GM20000 (cell line): Measurements from ENCODE around the gene CDC123.
"Not testable (repeated sequence)": the region's sequence is repeated elsewhere in the genome, so short reads cannot be mapped to it uniquely, and the experiment has no call there.

Experiments
- DNase-seq: peaks from one replicate; pipeline ENCODE4 v3.0.0; 2012; ENCODE audit warnings: low spot score
- TF ChIP-seq, protein P1 (sequence below): IDR thresholded peaks from 2 replicates; pipeline ENCODE4 v1.5.1; 2012; ENCODE audit warnings: mild to moderate bottlenecking, control low read depth; ENCODE audit errors: extremely low read depth, missing control alignments

Gene CDC123

DNA sequence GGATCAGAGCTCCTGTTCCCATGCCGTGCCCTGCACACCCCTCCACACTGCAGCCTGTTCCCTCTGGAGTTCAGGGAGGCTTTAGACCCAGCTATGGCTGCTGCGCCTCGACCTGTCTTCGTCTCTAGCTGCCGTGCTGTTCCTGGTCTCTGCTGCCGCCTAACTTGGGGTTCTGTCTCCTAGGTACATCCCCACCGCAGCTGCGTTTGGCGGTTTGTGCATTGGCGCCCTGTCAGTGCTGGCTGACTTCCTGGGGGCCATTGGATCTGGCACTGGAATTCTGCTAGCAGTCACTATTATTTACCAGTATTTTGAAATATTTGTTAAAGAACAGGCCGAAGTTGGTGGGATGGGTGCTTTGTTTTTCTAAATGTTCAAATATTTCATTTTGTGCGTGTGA lies 31.9 kb upstream of the CDC123 start:
- TF ChIP-seq, protein P1, sequence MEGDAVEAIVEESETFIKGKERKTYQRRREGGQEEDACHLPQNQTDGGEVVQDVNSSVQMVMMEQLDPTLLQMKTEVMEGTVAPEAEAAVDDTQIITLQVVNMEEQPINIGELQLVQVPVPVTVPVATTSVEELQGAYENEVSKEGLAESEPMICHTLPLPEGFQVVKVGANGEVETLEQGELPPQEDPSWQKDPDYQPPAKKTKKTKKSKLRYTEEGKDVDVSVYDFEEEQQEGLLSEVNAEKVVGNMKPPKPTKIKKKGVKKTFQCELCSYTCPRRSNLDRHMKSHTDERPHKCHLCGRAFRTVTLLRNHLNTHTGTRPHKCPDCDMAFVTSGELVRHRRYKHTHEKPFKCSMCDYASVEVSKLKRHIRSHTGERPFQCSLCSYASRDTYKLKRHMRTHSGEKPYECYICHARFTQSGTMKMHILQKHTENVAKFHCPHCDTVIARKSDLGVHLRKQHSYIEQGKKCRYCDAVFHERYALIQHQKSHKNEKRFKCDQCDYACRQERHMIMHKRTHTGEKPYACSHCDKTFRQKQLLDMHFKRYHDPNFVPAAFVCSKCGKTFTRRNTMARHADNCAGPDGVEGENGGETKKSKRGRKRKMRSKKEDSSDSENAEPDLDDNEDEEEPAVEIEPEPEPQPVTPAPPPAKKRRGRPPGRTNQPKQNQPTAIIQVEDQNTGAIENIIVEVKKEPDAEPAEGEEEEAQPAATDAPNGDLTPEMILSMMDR, result no peak
- no peak for DNase-seq

DNA sequence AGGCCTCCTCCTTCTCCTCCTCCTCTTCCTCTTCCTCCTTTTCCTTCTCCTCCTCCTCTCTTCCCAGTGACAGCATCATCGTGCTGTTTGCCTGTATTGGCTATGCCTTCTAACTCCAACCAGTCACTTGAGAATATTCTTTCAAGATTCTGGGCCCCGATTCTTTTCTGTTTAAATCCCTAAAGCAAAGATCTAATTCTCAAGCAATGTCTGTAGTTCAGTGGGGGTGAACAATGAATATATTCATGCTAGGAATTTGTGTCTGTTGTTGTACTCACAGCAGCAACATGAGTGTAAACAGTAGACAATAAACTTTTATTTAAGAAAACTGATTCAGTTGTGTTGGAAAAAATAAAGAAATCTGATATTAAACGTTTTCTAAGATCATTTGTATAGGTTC lies 31.0 kb upstream of the CDC123 start:
- no peak for DNase-seq
- TF ChIP-seq, protein P1, result no peak

DNA sequence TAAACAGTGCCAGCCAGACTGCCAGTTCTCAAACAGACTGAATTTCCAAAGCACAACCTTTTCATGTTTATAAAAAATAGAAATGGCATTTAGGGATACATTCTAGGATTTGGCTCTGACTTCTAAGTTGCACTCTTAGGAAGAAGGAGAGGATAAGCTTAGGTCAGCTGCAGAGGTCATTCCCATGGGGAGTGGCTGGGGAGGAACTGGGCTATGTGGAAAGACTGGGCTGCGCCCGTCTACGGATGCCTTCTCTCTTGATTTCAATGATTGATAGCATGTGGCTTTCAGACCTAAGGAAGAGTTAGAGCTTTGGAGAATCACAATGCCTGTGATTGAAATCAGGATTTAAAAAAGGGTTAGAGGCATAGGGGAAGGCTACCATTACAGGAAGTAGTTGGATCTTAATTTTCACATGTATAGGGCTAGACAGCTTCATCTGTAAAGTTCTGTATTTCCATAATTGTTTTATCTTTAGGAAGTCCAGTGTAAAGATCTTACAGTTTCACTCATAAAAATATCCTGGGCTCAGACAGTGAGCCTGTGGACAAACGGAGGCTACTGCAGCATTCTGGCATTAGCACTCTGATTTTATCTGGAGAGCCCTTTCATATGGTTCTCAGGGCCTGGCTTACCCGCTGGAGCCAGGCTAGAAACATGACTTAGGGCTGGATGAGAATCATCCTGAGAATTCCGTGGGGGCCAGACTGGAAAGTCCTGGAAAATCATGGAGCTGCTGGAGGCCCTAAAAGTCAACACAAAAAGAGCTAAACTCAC lies 29.8 kb upstream of the CDC123 start:
- DNase-seq, result no peak
- TF ChIP-seq, protein P1, result no peak

DNA sequence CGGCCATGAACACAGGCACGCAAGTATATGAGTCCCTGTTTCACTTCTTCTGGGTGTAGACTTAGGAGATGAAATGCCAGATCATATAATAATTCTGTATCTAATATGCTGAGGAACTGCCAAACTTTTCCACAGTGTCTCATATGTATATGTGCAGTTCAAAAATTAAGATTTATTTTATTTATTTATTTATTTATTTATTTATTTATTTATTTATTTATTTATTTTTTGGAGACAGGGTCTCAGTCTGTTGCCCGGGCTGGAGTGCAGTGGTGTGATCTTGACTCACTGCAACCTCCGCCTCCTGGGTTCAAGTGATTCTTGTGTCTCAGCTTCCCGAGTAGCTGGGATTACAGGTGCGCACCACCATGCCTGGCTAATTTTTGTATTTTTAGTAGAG lies 24.5 kb upstream of the CDC123 start:
- not testable (repeated sequence) for DNase-seq

DNA sequence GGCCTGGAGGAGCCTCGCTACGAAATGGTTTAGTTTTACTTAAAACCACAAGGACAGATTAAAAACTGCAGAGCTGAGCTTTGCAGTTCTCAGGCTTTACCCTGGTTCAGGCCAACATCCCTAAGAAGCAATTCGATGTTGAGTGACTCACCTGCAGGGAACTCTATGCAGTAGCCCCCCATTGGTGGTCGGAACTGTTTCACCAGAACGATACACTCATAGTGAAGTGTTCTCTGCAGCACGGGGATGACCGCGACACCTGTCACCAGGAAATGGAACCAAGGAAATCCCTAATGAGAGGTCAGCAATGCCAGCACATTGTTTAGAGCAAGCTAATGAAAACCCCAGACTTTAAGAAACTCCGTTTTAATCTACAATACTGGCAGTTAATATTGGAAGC lies 18.3 kb upstream of the CDC123 start:
- TF ChIP-seq, protein P1, result no peak
- DNase-seq, result no peak

DNA sequence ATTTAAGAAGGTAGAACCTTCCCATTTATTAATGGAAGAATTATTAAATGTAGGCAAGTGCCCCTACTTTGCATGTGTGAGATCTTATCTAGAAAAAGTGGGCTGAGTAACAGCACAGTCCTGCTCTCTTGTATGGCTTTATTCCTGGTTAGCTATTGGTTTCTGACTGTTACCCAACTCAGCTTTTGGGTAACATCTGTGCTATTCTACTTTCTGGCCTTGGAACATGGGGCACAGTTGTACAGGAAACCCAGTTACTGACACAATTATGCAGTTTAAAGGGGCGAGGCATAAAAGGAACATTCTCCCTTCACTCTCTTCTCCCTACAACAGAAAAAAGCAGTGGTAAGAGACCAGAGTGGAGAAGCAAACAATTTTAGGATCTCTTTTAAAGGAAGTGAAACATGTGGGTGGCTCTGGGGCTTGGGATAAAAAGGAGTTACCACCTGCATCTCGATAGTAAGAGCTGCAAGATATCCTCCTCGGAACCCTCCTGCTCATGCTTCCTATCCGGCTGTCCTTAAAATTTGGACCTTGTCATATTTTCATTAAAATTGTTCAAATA lies 16.3 kb upstream of the CDC123 start:
- no peak for DNase-seq
- TF ChIP-seq, protein P1, result no peak

DNA sequence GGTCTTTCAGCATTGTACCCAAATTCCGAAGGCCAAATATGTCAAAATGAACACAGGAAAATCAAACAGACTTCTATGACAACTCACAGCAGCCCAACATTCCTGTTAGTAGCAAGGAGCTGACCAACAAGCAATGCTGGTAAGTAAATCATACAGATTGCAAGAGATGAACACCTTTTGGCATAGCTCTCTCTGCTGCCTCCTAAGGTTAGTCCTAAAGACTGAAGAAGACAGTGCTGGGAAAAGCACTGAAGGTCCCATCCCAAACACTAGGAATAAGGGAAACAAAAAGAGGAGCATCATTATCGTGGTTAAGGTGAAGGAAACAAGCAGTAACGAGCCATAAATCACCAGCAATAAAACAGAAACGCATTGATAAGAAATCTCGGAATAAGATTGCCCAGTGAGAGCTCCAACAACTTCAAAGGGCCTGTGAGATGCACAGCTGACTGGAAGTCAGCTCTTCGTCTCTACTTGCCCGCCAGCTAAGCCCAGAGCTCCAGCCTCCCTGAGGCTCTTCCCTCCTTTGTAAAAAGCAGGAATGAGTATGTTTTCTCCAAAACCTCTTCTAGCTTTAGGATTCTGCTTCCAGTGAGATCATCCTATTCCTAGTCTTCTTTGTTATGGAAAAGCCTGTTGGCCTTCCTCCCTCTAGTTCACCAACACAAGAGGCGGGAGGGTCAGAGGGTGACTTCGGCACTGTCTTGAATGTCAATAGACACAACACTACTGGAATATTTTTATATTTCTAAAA lies 15.6 kb upstream of the CDC123 start:
- TF ChIP-seq, protein P1, result no peak
- DNase-seq, result no peak
